ENCODE data around the gene UBXN7. TPM values are rescaled to one million over a fixed set of nuclear protein-coding genes. Genes with fewer than 3 reads are reported as not detected.
"Not testable (repeated sequence)": the region's sequence is repeated elsewhere in the genome, so short reads cannot be mapped to it uniquely, and the experiment has no call there.

The UBXN7 gene
- total and polyA plus RNA-seq, 9 donors: 12.8 to 22.0 (median 16.4) TPM

GRCh38 chr3:196343917-196344316 is 88.3 kb downstream of the UBXN7 start:
- not testable (repeated sequence) for H3K27me3 ChIP-seq (ENCODE audit: control insufficient read depth, insufficient read depth, low read length); H3K27ac ChIP-seq (ENCODE audit: low read length); DNase-seq; H3K4me3 ChIP-seq (ENCODE audit: low read length); H3K36me3 ChIP-seq (ENCODE audit: control insufficient read depth, insufficient read depth, low read length); H3K9me3 ChIP-seq (replicated peaks; ENCODE audit: control insufficient read depth, low read depth, low read length); H3K4me1 ChIP-seq (ENCODE audit: control insufficient read depth, insufficient read depth, low read length)
- 82% methylated on average over 2 of the region's 14 CpGs for WGBS (ENCODE audit: insufficient coverage)

GRCh38 chr3:196341137-196341536 is 91.1 kb downstream of the UBXN7 start:
- DNase-seq: no peak
- no peaks in the 10 kb centered on the region for H3K36me3 ChIP-seq (ENCODE audit: control insufficient read depth, insufficient read depth, low read length)
- H3K27ac ChIP-seq (ENCODE audit: low read length): no peak overlapping the region
- no peaks in the 10 kb centered on the region for H3K9me3 ChIP-seq (replicated peaks; ENCODE audit: control insufficient read depth, low read depth, low read length)
- H3K4me3 ChIP-seq (ENCODE audit: low read length): no peak overlapping the region
- 96% methylated on average over 3 of the region's 7 CpGs for WGBS (ENCODE audit: insufficient coverage)
- peaks cover 2% of the 10 kb centered on the region for H3K27me3 ChIP-seq (ENCODE audit: control insufficient read depth, insufficient read depth, low read length)
- H3K4me1 ChIP-seq (ENCODE audit: control insufficient read depth, insufficient read depth, low read length): no peaks in the 10 kb centered on the region

GRCh38 chr3:196340466-196340865 is 91.8 kb downstream of the UBXN7 start:
- no CpG with 5 or more reads among the region's 2 CpGs for WGBS (ENCODE audit: insufficient coverage)
- no peak overlapping the region for H3K27ac ChIP-seq (ENCODE audit: low read length)

GRCh38 chr3:196339493-196340254 is 92.6 kb downstream of the UBXN7 start:
- peaks cover 2% of the 10 kb centered on the region for H3K27me3 ChIP-seq (ENCODE audit: control insufficient read depth, insufficient read depth, low read length)
- no peak for DNase-seq
- WGBS (ENCODE audit: insufficient coverage): 91% methylated on average over 9 of the region's 21 CpGs
- no peaks in the 10 kb centered on the region for H3K4me1 ChIP-seq (ENCODE audit: control insufficient read depth, insufficient read depth, low read length)
- H3K4me3 ChIP-seq (ENCODE audit: low read length): no peak overlapping the region
- H3K27ac ChIP-seq (ENCODE audit: low read length): no peak overlapping the region
- H3K36me3 ChIP-seq (ENCODE audit: control insufficient read depth, insufficient read depth, low read length): no peaks in the 10 kb centered on the region
- no peaks in the 10 kb centered on the region for H3K9me3 ChIP-seq (replicated peaks; ENCODE audit: control insufficient read depth, low read depth, low read length)

More at GRCh38 chr3:196340466-196340865, 91.8 kb downstream of the UBXN7 start:
- Histone ChIP-seq H3K27me3 (ENCODE audit: control insufficient read depth, insufficient read depth, low read length) (peaks cover 2% of the 10 kb centered on the region), H3K36me3 (ENCODE audit: control insufficient read depth, insufficient read depth, low read length) (no peaks in the 10 kb centered on the region), H3K9me3 (replicated peaks; ENCODE audit: control insufficient read depth, low read depth, low read length) (no peaks in the 10 kb centered on the region), H3K4me1 (ENCODE audit: control insufficient read depth, insufficient read depth, low read length) (no peaks in the 10 kb centered on the region), H3K4me3 (ENCODE audit: low read length) (no peak overlapping the region)
- DNase-seq: no peak

GRCh38 chr3:196339044-196339443 is 93.2 kb downstream of the UBXN7 start:
- Histone ChIP-seq H3K27me3 (ENCODE audit: control insufficient read depth, insufficient read depth, low read length) (peaks cover 2% of the 10 kb centered on the region), H3K9me3 (replicated peaks; ENCODE audit: control insufficient read depth, low read depth, low read length) (no peaks in the 10 kb centered on the region), H3K4me3 (ENCODE audit: low read length) (no peak overlapping the region), H3K36me3 (ENCODE audit: control insufficient read depth, insufficient read depth, low read length) (no peaks in the 10 kb centered on the region), H3K4me1 (ENCODE audit: control insufficient read depth, insufficient read depth, low read length) (no peaks in the 10 kb centered on the region), H3K27ac (ENCODE audit: low read length) (no peak overlapping the region)
- DNase-seq: no peak
- 60% methylated on average over 2 of the region's 6 CpGs for WGBS (ENCODE audit: insufficient coverage)

GRCh38 chr3:196336319-196337145 is 95.7 kb downstream of the UBXN7 start:
- no peak for DNase-seq
- H3K4me3 ChIP-seq (ENCODE audit: low read length): no peak overlapping the region
- no peaks in the 10 kb centered on the region for H3K9me3 ChIP-seq (replicated peaks; ENCODE audit: control insufficient read depth, low read depth, low read length)
- H3K4me1 ChIP-seq (ENCODE audit: control insufficient read depth, insufficient read depth, low read length): no peaks in the 10 kb centered on the region
- H3K27me3 ChIP-seq (ENCODE audit: control insufficient read depth, insufficient read depth, low read length): peaks cover 2% of the 10 kb centered on the region
- 89% methylated on average over 3 of the region's 17 CpGs for whole genome bisulfite sequencing (ENCODE audit: insufficient coverage)
- H3K27ac ChIP-seq (ENCODE audit: low read length): no peak overlapping the region
- no peaks in the 10 kb centered on the region for H3K36me3 ChIP-seq (ENCODE audit: control insufficient read depth, insufficient read depth, low read length)

- no peak overlapping the region for H3K4me3 ChIP-seq (ENCODE audit: low read length)
Observed at GRCh38 chr3:196335503-196335948, 96.7 kb downstream of the UBXN7 start.

GRCh38 chr3:196334982-196335381 is 97.2 kb downstream of the UBXN7 start:
- Histone ChIP-seq H3K4me1 (ENCODE audit: control insufficient read depth, insufficient read depth, low read length) (no peaks in the 10 kb centered on the region), H3K9me3 (replicated peaks; ENCODE audit: control insufficient read depth, low read depth, low read length) (no peaks in the 10 kb centered on the region), H3K36me3 (ENCODE audit: control insufficient read depth, insufficient read depth, low read length) (no peaks in the 10 kb centered on the region), H3K4me3 (ENCODE audit: low read length) (no peak overlapping the region), H3K27me3 (ENCODE audit: control insufficient read depth, insufficient read depth, low read length) (peaks cover 2% of the 10 kb centered on the region), H3K27ac (ENCODE audit: low read length) (no peak overlapping the region)
- 75% methylated on average over 1 of the region's 1 CpG for WGBS (ENCODE audit: insufficient coverage)
- no peak for DNase-seq

More at GRCh38 chr3:196335503-196335948, 96.7 kb downstream of the UBXN7 start:
- no peaks in the 10 kb centered on the region for H3K4me1 ChIP-seq (ENCODE audit: control insufficient read depth, insufficient read depth, low read length)
- peaks cover 2% of the 10 kb centered on the region for H3K27me3 ChIP-seq (ENCODE audit: control insufficient read depth, insufficient read depth, low read length)
- DNase-seq: no peak
- no peaks in the 10 kb centered on the region for H3K36me3 ChIP-seq (ENCODE audit: control insufficient read depth, insufficient read depth, low read length)
- no peak overlapping the region for H3K27ac ChIP-seq (ENCODE audit: low read length)
- no peaks in the 10 kb centered on the region for H3K9me3 ChIP-seq (replicated peaks; ENCODE audit: control insufficient read depth, low read depth, low read length)
- 49% methylated on average over 3 of the region's 12 CpGs for WGBS (ENCODE audit: insufficient coverage)

- no peak overlapping the region for H3K4me3 ChIP-seq (ENCODE audit: low read length)
- WGBS (ENCODE audit: insufficient coverage): 74% methylated on average over 6 of the region's 8 CpGs
- no peak overlapping the region for H3K27ac ChIP-seq (ENCODE audit: low read length)
- H3K9me3 ChIP-seq (replicated peaks; ENCODE audit: control insufficient read depth, low read depth, low read length): no peaks in the 10 kb centered on the region
- no peaks in the 10 kb centered on the region for H3K27me3 ChIP-seq (ENCODE audit: control insufficient read depth, insufficient read depth, low read length)
- no peak for DNase-seq
- no peaks in the 10 kb centered on the region for H3K36me3 ChIP-seq (ENCODE audit: control insufficient read depth, insufficient read depth, low read length)
- no peaks in the 10 kb centered on the region for H3K4me1 ChIP-seq (ENCODE audit: control insufficient read depth, insufficient read depth, low read length)
Observed at GRCh38 chr3:196332168-196332567, 100.1 kb downstream of the UBXN7 start.

GRCh38 chr3:196327405-196327804 is 104.8 kb downstream of the UBXN7 start:
- WGBS (ENCODE audit: insufficient coverage): 25% methylated on average over 4 of the region's 6 CpGs
- H3K4me3 ChIP-seq (ENCODE audit: low read length): no peak overlapping the region
- DNase-seq: no peak
- no peaks in the 10 kb centered on the region for H3K9me3 ChIP-seq (replicated peaks; ENCODE audit: control insufficient read depth, low read depth, low read length)
- no peak overlapping the region for H3K27ac ChIP-seq (ENCODE audit: low read length)
- H3K36me3 ChIP-seq (ENCODE audit: control insufficient read depth, insufficient read depth, low read length): no peaks in the 10 kb centered on the region
- peaks cover 13% of the 10 kb centered on the region for H3K4me1 ChIP-seq (ENCODE audit: control insufficient read depth, insufficient read depth, low read length)
- no peaks in the 10 kb centered on the region for H3K27me3 ChIP-seq (ENCODE audit: control insufficient read depth, insufficient read depth, low read length)
